GM19455 (cell line): ENCODE data around the gene DEPP1.

Experiments
- ATAC-seq: cut with Tn5 transposase; IDR thresholded peaks from one replicate; pipeline ENCODE4 v1.9.1; 2021; ENCODE audit not compliant: unreplicated experiment

The DEPP1 gene

DNA sequence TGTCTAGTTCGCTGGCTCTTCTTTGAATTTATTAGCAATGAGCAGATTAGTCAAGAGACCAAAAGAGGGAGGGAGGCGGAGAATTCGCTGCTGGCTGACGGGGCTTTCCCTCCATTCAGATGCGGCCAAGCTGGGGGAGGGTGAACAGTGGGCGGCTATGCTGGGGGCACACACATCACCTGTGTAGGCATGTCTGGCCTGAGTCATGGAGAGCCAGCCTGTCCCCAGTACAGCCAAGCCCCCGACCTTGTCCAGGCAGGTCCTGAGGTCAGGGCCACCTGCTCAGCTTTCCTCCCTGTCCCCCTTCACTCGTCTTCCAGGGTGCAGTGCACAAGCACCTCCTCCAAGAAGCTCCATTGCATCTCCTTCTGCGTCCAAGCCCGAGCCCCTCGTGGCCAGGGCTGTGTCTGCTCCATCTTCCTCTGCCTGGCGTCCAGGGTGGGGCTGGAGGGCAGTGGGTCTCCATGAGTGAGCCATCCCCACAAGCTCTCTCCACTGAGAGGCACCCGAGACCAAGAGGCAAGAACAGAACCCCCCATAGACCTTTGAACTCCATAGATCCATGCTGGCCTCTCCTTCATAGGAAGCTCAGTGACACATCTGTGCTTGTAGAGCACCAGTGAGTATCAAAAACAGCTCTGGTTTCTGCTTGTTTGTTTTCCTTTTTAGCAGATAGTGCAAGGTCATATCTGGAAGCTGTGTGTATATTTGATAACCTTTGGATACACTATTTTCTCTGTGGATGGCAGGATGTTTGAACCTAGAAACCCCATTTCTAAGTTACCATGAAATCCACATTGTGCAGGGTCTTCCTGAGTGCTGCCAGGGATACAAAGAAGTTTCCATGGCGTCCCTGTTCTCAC lies 1.9 kb upstream of the DEPP1 start:
- no peak for ATAC-seq

DNA sequence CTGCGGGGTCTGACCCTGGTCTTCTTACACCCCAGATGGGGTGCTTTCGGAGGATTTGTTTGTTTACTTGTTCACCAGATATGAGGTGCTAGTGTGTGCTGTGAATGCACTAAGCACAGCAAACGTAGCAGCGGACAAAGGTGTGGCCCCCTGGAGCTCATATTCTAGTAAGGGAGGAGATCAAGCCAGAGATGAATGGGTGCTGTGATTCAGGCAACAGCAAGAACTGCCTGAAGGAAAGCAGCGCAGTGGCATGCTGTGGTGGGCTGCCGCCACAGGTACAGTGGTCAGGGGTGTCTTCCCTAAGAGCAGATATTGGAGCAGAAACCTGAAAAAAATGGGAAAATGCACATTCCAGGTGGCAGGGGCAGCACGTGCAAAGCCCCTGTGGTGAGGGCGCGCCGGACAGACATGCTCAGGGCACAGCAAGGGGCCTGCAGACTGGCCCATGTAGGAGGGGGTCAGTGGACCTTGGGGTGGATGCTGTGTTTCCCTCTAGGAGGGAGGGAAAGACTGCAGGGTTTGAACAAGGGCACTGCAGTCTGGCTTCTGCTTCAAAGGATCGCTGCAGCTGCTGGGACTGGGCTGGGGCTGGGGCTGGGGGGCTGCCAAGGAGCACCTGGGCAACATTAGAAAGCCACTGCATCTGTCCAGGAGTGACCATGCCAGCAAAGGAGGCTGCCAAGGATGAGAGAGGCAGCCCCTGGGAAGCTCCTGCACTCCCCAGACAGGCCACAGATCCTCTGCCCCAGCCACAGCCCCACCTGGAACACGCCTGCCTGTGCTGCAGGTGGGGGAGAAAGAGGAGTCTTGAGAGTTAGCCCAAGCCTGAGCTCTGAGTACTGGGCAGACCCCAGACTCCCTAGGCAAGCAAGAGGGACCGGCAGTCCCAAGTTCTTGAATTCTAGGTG lies 927 bp upstream of the DEPP1 start:
- ATAC-seq, result no peak

DNA sequence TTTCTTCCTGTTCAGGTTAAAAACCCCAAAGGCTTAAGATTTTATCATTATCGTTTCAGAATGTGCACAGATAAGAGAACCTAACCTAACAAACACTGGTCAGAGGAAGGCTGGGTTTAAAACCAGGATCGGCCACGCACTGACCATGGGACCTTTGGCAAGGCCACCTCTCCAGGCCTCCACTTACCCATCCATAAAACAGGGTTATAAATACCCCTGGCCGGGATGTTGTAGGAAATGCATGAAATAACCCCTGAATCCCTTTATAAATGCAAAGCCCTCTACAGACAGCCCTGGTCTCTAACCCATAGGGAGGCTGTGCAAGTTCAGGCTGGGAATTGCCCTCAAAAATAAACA lies 418 bp downstream of the DEPP1 start:
- no peak for ATAC-seq

DNA sequence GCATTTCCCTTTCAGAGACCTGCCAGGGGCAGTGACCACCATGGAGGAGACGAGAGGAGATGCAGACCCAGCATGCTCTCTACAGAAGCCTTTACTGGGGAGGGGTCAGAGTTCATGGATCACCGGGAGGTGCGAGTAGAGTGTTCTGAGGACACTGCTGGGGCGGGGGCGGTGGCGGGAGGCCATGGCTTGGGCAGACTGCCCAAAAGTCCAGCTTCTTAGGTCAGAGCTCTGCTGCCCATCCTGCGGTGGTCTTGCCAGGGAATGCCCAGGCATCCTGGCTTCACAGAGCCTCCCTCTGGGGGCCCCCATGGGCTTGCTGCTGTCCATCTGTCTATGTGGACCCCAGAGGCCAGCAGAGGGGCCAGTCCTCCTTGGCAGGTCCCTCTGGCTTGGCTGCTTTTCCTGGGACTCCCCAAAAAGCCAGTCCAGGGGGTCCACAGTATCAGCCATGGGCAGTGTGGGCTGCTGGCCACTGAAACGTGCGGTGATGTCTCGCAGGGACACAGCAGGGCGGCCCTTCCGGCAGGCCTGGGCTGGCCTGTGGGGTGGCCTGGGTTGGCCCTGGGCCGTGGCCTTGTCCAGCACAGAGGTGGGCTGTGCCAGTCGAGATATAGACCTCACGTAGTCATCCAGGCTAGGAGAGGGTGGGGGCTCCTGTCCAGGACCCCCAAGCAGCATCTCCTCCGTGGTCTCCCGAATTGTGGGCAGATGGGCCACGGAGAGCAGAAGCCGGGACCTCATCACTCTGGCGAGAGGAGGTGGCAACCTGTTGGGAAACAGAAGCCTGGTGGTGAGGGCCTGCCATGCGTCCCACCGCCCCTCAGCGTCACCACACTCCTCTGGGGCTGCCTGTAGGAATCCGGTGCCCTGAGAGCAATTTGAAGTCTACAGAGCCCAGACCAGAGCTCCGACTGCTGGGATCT lies 1.1 kb downstream of the DEPP1 start:
- ATAC-seq, result no peak

DNA sequence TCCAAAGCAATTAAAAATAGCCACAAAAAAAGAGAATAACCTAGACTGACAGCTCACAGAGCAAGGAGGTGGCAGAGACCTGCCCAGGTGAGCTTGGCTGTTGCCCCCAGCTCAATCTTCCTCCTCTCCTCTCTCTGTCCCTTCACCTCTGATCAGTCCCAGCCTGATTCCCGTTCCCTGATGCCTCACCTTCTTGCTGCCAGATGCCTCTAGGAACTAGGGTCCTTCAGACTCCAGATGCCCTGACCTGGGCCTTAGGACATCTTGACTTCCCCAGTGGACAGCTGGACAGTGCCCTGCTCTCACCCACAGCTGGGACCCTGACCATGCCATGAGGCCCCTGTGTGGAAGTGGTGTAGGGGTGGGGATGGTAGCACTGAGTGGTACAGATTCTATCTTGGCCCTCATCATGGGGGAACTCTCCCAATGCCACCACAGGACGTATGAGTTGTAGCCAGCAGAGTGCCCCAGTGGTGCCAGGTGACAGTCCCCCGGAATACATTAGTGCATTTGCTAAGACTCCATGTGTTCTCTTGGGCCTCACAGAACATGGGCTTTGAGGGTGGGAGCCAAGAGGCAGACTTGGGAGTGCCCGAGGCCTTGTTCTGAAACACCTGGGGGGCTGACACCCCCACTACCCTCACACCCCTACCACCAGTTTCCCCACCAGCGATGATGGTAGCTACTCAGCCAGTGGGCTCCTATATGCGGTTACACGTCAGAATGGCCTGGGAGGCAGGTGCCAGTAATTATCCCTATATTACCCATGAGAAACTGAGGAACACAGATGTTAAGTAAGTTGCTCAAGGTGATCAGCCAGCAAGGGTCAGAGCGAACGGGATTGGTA lies 2.0 kb downstream of the DEPP1 start:
- ATAC-seq, result no peak

DNA sequence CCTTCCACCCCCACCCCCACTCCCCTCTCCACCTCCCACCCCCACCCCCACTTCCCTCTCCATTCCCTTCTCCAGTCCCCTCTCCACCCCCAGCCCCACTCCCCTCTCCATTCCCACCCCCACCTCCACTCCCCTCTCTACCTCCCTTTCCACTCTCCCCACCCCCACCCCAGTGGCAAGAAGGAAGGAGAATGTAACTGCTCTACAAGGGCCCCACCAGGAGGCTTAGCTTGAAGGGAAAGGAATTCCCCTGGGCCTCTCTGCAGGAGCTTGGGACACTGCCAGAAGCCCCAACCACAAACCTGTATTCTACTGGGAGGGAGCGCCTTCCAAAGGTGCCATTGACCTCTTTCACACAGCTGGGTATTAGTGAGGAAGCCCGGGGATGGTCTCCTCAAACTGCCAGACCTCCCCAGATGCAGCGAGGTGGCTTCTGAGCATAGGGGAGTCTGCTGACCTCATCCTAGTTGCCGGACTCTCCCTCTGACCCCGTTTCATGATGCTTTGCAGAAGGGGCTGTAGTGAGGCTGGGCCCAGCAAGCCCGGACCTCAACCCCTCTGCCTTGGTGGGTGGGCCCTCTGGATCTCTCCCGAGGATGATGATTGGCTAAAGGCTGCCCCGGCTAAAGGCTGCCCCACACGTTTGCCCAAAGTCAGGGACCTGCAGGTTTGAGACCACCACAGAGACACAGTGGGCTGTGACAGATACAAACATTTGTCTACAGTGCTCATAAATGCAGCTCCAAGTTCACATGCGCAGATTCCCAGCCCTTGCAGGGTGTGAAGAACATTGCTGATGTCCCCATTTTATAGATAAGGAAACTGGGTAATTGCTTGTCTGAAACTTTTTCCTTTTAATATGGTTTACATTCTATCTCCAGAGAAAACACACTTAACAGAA lies 2.9 kb downstream of the DEPP1 start:
- ATAC-seq, result no peak

DNA sequence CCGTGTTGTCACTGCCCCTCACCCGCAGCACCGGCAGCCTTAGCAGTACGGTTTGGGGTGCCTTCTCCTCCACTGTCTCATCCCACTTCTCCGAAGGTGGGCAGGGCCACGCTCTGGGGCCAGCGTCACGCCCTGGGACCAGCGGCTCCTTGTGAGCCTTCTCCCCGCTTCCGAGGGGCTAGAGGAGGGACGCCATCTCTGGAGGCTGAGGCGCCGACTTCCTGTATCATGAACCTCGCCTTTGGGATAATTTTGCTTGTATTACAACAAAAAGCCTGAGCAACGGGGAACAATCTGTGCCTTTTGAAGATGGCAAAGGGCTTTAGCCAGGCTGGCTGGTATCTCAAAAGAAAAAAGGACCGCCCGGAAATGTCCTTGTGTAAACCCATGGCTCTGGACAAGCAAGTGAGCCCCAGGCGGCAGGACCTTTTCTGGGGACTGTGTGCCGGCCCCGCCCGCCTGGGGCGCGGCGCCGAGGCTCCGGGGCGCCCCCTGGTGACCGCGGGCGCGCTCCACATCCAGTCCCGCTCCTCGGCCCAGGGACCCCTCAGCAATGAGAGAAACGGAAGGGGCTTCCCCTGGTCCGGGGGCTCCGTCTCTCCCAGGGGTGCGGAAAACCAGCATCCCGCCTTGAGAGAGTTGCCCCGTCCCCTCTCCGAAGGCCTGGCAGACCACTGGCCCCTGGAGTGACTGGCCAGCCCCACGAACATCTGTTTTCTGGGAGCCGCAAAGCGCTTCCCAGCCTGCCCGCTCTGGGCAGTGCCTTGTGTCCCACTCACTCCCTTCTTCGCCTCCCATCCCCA lies 3.8 kb downstream of the DEPP1 start:
- ATAC-seq, result peak; percentile 73

DNA sequence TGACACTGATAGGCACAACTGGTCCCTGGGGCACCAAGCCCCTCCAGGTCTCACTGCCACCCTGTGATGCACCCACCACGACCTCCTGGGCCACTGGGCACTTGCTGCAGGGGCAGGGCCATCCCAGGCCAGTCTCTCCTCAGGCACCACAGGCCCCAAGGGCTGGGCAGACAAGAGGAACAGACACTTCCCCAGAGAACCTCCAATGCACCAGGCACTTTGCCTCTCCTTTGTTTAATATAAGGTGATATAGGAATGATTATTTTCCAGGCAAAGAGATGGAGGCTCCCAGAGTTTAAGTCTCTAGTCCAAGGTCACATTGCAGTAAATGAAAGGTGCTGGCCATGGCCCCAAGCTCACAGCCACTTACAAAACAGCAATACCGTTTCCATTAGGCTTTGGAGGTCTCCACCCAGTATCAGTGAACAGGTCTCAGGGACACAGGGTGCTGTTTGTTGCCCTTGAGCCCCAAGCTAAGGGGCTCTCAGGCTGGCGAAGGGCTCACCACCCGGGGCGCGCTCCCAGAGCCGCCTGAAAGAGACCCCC lies 4.5 kb downstream of the DEPP1 start:
- peak; percentile 14 for ATAC-seq

DNA sequence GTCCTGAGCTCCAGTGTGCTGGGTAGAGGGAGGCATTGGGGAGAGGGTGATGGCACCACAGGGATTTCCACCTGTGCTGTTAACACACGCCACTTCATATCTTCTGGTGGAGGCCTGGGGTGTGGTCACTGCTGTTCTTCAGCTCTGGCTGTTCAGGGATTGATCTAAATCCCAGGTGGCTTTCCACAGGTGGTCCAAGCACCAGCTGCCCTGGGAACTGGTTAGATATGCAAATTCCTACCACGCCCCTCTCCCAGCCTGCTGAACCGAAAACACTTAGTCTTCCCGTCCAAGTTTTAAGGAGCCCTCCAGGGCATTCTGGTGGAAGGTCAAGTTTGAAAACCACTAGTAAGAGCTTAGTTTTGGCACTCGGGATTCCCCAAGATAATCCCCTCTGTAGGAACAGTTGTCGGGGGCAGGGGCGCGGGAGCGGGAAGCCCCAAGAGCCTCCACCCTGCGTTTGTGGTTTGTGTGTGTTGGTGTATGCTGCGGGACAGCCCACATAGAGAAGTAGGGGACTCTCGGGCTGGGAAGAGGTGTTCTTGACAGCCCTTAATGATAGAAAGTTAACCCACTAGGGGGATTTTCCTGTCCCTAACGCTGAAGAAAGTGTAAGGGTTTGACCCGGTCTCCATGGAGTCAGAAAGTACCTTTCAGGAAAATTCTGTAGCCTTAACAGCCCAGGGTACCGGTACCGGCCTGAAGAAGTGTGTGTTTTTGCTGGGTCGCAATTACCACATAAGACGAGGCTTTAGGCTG lies 5.1 kb downstream of the DEPP1 start:
- no peak for ATAC-seq

DNA sequence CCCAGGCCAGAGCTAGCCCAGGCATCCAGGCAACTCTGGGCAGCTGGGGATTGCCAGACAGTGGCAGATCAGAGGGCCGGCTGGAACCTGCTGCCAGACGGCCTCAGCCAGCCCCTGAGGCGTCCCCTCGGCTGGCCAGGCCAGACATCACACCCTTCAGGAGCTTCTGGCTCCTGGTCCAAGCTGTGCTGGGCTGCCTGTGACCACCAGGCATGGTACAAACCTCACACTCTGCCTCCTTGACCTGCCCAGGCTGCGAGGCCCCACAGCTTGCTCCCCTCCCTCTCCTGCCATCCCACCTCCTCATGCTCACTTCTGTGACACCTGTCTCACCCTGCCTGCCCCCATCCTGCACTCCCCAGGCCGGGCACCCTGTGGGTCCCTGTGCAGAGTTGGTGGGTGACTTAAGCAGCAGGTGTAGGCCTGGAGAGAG lies 5.7 kb downstream of the DEPP1 start:
- ATAC-seq, result no peak

DNA sequence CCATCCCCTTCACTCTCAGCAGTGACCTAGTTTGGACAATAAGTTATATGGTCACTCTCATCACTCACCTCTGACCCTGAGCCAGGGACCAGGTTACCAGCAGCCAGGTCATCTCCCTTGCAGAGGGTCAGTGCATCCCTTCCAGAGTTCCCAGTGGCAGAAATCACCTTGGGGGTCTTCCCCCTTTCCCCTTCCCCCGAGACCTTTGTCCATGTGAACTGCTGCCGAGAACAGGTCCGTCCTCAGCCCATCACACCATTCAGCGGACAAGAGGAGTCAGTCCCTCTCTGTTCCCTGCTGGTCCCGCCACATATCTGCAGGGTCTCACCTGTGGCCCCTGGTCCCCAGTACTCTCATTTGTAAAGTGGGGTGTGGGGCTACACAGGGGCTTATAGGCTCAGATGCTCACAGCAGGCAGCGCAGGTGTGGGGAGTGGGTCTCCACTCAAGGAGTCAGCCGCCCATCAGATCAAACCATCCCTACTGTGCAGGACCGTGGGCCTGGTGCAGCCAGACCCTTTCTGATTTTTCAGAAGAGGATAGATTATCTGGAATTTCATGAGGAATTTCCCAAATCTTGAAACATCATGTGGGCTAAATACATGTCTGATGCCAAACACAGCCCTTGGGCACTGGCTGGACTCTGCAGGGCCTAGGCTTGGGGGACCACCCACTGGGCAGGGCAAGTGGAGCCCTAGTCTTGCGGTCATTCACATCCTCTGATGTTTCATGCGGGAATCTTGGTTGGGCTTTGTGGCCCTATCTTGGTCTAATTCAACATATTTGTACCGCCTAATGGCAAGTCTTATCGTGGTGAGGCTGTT lies 6.5 kb downstream of the DEPP1 start:
- no peak for ATAC-seq

DNA sequence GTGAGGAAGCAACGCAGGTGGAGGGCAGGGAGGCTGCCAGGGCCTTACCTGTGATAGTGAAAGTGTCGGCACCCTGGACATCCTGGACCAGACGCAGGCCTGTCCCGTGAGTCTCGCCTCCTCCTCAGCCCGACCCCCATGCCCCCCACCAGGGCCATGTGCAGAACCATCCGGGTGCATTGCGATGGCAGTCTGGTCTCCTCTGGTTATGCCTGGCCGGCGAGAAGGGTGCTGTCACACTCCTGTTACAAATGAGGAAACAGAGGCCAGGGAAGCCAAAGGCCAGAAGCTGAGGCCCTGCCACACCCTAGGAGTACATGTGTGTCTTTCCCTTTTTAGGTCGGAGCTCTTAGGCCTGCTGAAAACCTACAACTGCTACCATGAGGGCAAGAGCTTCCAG lies 7.2 kb downstream of the DEPP1 start:
- ATAC-seq, result no peak

DNA sequence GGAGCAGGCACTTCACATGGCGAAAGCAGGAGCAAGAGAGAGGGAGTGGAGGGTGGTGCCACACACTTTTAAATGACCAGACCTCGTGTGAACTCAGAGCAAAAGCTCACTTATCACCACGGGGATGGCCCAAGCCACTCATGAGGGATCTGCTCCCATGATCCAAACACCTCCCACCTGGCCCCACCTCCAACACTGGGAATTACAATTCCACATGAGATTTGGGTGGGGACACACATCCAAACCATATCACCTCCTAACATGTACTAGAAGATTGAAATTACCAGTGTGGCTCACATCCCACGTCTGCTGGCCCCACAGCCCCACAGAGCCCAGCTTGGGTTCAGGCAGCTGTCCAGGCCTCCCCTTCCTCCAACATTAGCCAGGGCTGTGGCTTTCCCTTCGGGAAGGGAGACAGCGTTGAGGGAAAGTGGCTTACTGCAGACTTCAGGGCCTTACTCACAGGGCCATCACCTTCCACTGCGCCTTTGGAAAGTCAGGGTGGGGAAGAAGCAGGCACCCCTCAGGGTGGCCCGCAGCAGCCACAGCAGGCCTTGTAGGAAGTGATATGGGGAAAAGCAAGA lies 7.7 kb downstream of the DEPP1 start:
- ATAC-seq, result no peak

DNA sequence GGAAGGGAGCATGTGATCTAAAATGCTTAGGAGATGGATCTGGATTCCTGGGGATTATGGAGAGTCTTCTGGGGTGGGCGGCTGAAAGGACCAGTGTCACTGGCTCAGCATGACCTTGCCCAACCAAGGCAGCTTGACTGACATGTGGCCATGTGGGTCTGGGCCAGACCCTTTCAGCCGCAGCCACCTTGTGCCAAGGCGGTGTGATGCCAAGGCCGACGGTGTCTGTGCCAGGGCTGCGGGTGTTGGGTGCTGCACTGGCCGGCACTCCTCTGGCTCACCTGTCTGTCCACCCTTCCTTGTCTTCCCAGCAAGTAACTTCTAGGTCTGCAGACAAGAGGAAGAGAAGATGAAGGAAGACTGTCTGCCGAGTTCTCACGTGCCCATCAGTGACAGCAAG lies 8.8 kb downstream of the DEPP1 start:
- ATAC-seq, result no peak

DNA sequence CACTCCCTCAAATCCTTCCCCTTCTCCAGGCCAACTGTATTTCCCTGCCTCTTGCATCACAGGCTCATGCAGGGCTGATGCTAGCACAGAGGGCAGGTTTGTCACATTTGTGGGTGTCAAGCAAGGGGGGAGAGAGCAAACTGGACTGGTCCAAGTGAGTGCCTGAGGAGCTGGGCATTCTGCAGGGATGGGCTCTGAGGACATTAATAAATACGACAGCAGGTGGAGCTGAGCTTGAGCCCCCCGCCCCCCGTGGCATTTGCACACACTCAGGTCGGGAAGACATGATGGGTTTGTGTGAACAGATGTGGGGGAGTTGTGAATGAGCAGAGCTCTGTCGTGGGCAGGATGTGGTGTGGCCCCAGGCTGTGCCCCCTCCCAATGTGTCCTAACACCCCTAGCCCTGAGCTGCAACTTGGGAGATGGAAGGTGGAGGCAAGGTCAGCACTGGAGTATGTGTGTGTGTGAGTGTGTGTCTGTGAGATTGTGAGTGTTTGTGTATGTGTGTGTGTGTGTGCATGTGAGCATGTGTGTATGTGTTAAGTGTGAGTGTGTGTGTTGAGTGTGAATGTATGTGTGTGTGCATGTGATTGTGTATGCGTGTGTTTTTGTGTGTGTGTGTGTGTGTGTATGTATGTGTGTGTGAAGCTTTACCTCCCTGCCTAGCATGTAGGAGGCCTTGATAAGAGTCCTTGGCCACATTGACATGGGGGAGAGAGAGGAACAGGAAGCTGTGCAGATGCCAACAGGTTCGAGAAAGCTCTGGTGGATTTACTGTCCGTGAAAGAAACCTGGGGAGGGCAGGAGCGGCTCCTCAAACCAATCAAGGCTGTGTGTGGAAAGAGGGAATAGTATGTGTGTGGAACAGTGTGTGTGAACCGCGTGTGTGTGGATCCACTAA lies 9.9 kb downstream of the DEPP1 start:
- no peak for ATAC-seq
